C1 segment of cervical spinal cord (tissue), 14 donors: Measurements from ENCODE around the gene CLDN34.

ENCODE experiments used
- DNase-seq, 14 donors: peaks; one replicate each; lab custom pipeline; 2025; lab: John Stamatoyannopoulos, UW

The CLDN34 gene

DNA sequence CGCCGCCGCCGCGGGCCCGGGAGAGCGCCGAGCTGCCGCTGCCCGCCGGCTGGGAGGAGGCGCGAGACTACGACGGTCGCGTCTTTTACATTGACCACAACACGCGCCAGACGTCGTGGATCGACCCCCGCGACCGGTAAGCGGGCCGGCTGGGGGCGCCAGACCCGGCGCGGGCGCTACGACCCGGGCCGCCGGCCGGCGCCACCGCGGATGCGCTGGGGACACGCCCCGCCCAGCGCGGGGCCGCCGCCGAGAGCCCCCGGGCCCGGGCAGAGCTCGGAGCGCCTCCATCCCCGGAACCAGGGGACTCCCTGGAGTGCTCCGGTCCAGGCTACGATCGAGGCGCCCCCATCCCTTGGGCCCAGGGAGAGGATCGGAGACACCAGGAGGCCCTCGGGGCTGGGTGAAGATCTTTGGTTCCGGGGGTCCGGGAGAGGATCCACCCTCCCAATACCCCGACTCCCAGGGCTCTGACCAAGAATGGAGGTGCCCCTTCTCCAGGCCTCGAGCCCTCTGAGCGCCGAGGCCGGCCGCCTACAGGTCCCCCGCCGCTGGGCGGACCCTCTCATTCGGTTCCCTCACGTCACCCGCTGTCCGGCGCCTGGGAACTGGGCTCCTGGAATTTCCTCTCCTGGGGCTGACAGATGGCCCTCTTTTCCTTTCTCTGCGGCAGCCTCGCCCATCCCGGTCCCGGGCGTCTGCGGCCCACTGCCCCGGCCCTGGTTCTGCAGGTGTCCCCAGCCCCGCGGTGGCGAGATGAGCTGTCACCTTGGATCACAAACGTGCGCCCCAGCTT is 48.8 kb downstream of the CLDN34 start:
- peak in 3 of 14 donors; percentile 1 to 55 (median 47) for DNase-seq

DNA sequence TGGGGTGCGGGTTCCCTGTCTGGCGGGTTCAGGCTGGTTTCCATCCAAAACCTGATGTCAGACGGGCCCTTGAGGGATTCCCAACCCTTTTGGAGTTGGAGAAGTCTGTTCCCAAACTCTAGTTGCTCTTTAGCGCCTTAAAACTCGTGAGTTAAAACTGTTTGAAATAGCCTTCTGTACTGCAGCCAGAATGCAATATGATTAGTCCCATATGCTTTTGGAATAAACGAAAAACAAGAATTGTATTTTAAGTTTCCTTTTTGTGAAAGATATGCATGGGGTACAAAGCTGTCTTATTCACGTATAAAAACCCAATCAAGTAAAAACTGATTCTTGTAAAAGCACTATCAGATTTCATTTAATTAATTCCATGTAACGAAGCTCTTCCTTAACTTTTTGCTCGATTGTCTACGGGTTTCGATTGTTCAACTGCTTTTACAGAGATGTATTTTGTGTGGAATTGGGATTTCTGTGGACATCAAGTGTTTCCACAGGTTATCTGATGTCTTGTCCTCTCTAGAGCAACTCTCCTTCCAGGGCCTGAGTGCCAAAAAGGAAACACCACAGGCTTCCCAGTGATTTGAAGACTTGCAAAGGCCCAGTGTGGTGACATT is 49.5 kb downstream of the CLDN34 start:
- DNase-seq: peak in 1 of 14 donors; percentile 8

DNA sequence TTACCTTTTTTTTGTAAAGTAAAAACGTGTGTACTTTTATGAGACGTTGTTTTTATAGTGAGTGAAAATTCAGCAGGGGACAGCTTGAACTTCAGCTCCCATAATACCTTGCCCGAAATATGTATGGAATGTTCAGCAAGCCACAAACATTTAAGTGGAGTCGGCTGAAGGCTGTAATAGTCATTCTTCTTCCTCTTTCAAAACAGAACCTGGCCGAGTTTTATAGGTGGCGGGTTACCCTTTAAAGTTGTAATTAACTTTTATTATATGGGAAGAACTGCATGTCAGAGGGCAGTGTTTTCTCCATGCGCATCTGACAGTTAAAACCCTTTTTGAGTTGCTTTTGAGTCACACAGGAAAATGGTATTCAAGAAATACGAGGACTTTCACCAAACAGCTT is 50.7 kb downstream of the CLDN34 start:
- no peak for DNase-seq
